DOHH2 (cell line): Measurements from ENCODE around the gene CHST3.

Experiments used
- CTCF ChIP-seq: fragments of 200-600 bp; sonication (generic); IDR thresholded peaks from one replicate; pipeline ENCODE4 v1.5.1; 2014; ENCODE audit warnings: antibody characterized with exemption, mild to moderate bottlenecking, low read depth, low read length; ENCODE audit not compliant: poor library complexity, severe bottlenecking
- EZH2phosphoT487 ChIP-seq: fragments of 200-600 bp; sonication (generic); IDR thresholded peaks from 2 replicates; pipeline ENCODE4 v1.6.1; 2017; ENCODE audit warnings: borderline replicate concordance, mild to moderate bottlenecking, antibody characterized with exemption, low read length, moderate library complexity, mixed read lengths

- no peak for TF ChIP-seq CTCF
- no peak for TF ChIP-seq EZH2phosphoT487
Observed at GRCh38 chr10:71998840-71999194, 34.6 kb downstream of the CHST3 start.
